Right ventricle myocardium inferior (tissue), 1 donor: Measurements from ENCODE around the gene TNFAIP2. TPM values are rescaled to one million over a fixed set of nuclear protein-coding genes. Genes with fewer than 3 reads are reported as not detected.

Experiments used
- total RNA-seq: library from RNA; stranded (reverse); fragmentation: NEBNext Ultra II Directional; extraction: Animal tissue kit (Norgen Biotek cat#: 25700); gene quantifications from one replicate; pipeline ENCODE4 v1.2.1, GENCODE V29; 2021
- donor health status: DM: no; HTN: yes; CAD: no; lungs with severe emphysema.

TNFAIP2 gene
- total RNA-seq, 1 donor from 2014 or later: 56.5 TPM

Other genes with a start within 250 kb of the TNFAIP2 start
- gene AMN, start 200.8 kb upstream of the TNFAIP2 start, total RNA-seq: 0.14 TPM
- gene CDC42BPB, start 65.9 kb upstream of the TNFAIP2 start, total RNA-seq: 68.9 TPM
- gene LBHD2, start 39.3 kb upstream of the TNFAIP2 start, total RNA-seq: not detected
- gene EXOC3L4, start 28.7 kb upstream of the TNFAIP2 start, total RNA-seq: 1.2 TPM
- 252 TPM for gene EIF5, start 210.8 kb downstream of the TNFAIP2 start, total RNA-seq